GM12875 (cell line): ENCODE measurements around the gene BBIP1.

Experiments used
- H3K4me3 ChIP-seq: one replicate; pipeline ENCODE4 v1.5.1; 2011; ENCODE audit warnings: low read depth, low read length, control low read depth
- TF ChIP-seq, protein P1 (sequence below): IDR thresholded peaks from 2 replicates; pipeline ENCODE4 v1.5.1; 2011; ENCODE audit warnings: low read depth, mild to moderate bottlenecking, control low read depth, inconsistent platforms, low read length, moderate library complexity, borderline replicate concordance; ENCODE audit not compliant: insufficient read depth

Gene BBIP1

DNA sequence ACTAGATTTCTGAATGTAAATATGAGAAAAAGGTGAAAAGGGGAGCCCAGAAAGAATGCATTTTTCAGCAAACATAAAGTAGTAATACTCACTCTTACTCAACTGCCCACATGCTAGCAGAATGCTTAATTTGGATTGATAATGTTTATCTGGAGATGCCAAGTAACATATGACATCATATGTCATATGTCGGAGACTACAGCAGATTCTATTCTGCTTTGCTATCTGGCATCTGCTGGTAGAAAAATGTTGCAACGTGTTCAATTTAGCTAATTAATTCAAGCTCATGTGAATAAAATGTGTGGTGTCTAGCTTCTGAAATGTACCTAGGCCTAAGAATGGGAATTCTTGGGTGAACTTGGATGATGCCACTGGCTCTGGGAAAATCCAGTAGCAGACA, 4.5 kb downstream of the BBIP1 start:
- H3K4me3 ChIP-seq, result no peak overlapping the region
- TF ChIP-seq, protein P1, sequence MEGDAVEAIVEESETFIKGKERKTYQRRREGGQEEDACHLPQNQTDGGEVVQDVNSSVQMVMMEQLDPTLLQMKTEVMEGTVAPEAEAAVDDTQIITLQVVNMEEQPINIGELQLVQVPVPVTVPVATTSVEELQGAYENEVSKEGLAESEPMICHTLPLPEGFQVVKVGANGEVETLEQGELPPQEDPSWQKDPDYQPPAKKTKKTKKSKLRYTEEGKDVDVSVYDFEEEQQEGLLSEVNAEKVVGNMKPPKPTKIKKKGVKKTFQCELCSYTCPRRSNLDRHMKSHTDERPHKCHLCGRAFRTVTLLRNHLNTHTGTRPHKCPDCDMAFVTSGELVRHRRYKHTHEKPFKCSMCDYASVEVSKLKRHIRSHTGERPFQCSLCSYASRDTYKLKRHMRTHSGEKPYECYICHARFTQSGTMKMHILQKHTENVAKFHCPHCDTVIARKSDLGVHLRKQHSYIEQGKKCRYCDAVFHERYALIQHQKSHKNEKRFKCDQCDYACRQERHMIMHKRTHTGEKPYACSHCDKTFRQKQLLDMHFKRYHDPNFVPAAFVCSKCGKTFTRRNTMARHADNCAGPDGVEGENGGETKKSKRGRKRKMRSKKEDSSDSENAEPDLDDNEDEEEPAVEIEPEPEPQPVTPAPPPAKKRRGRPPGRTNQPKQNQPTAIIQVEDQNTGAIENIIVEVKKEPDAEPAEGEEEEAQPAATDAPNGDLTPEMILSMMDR, result no peak

DNA sequence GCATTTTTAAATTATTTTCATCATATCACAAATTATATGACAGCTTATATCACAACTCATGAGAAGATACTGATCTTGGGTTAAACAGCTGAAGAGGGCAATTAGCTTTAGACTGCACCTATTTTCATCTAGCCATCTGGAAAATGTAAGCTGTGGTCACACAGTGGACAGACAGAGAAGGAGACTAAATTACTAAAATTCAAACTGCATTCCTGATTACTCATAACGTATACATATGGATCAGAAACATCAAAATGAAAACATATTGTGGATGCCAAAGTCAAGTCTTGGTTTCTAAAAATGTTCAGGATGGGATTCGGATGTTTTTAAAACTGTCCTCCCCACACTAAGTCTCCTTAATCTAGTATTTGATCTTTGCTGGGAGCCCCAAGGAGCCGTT, 6.6 kb downstream of the BBIP1 start:
- no peak overlapping the region for H3K4me3 ChIP-seq
- TF ChIP-seq, protein P1, result no peak

DNA sequence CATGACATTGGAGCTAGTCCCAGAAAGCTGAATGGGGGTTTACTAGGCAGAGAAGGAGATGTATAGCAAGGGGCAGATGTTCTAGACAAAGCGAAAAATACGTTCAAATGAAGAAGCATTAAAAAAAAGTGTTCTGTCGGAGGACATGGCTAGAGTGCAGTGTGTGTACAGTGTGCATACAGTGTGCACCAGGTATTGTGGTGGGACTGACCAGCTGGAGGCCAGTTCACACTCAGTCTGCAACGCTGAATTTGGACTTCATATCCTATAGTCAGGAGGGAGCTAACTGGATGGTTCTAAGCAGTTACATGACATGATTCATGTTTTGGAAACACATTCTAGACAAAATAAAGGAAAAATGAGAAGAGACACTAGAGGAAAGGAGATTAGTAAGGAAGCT, 8.8 kb downstream of the BBIP1 start:
- H3K4me3 ChIP-seq, result no peak overlapping the region
- TF ChIP-seq, protein P1, result no peak

DNA sequence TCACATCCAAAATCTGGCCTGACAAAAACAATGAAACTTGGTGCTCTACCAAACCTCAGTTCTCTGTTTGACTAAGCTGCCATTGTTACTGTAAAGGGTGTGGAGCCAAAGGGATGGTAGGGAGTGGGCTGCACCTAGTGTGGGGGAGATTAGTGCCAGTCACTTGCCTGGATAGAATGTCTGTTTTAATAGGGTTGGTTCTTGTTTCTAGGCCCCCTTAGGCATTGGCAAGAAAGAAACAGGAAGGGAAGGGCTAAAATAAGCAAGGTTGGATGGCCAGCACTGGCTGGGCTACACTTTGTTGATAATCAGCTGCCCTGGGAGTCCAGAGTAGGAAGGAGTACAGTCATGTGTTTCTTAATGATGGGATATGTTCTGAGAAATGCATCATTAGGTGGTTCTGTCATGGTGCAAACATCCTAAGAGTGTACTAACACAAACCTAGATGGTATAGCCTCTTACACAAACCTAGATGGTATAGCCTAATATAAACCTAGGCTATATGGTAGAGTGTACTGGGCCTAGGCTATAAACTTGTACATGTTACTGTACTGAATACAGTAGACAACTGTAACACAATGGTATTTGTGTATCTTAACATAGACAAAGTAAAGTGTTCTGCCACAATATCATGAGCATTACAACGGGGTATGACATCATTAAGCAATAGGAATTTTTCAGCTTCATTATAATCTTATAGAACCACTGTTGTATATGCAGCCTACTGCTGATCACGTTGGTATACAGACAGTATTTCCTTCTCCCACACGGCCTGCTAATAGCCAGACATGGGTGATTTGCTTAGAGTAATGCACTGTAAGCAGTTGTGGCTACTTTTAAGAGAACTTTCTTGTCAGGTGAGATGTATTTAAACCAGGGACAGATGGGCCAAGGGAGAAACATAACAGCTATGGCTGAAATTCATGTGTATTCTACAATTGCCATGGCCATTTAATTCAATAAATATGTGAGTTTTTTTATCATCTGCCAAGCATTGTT, 15.4 kb downstream of the BBIP1 start:
- TF ChIP-seq, protein P1, result no peak
- no peak overlapping the region for H3K4me3 ChIP-seq

DNA sequence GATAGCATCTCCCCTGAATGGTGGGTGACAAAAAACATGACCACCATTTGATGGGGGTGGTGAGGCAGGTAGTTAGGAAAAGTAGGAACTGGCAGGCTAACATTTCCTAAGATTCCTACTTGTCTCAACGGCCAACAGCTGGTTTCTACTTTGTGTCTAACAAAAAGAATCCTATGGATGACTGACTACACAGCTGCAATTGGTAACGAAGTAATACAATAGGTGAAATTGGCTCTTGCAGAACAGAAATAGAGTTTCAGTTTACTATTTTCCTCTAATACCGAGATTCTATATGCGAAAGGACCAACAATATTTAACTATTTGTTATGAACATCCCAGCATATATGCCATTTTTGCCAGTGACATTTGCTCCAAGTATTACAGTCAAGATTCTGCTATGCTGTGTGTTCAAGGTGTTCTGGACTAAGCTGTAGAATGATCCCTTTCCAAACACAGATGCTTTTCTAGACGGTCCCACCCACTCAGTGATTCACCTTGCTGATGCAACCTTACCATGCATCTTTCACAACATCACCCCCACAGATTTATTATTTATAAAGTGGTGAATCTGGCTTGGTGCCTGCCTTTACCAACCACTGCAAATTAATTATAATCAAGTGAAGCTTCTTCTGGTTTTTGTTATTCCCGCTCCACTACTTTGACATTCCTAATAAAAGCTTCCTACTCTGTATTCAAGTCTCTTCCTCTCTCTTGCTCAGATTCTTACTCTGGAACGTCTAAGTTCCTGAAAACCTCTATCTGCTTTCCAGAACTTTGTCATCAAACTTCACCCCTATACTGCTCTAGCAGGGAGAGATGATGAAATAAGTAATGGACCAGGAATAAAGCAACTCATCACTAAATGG, 16.8 kb downstream of the BBIP1 start:
- no peak overlapping the region for H3K4me3 ChIP-seq
- TF ChIP-seq, protein P1, result no peak

DNA sequence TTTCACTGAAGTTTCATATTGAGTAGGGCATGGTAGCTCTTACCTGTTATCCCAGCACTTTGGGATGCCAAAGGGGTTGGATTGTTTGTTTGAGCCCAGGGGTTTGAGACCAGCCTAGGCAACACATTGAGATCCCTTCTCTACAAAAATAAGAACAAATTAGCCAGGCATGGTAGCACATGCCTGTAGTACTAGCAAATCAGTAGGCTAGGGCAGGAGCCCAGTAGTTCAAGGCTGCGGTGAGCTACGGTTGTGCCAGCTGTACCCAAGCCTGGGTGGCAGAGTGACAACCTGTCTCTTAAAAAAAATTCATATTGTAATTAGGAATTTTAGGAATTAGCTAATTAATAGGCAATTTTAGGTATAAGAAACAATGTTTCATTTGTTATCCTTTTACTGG, 18.0 kb downstream of the BBIP1 start:
- TF ChIP-seq, protein P1, result no peak
- no peak overlapping the region for H3K4me3 ChIP-seq
